CD4-positive, alpha-beta T cell treated with Interleukin-15 for 1 hour (primary cell): Measurements from ENCODE around the gene AKT2.

Source experiments
- DNase-seq: peaks from one replicate; pipeline ENCODE4 v3.0.0-alpha.2; 2020

AKT2 gene

DNA sequence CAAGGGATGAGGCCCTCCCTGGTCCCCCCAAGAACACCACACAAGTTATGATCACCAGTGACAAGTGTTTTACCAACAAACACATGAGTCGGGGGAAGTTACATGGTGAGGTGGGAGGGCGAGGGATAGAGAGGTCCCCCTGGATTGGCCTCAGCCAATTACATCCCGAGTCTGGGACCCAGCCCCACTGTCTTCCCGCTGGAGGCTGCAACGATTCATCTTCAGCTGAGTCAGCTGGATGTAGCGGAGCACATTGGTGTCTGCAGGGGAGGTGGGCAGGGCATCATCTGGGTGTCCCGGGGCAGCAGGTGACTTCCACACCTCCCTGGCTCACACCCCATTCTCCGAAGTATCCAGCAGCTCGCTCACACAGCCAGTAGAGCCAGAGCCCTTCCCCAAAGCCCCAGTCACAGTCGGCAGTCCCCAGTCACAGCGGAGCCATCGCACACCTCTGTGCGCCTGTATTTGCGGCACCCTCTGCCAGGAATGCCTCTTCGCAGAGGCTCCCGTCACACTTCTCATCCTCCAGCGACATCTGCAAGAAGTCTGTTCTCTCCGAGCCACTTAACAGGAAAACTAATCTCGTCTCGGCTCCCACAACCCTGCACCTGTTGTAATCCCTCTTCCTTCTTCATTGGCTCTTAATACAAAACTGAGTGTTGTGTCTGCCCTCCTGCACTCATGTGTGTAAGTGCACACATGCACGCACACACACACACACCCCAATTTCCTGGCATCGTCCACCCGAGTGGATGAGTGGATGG lies 69.0 kb downstream of the AKT2 start:
- no peak for DNase-seq

DNA sequence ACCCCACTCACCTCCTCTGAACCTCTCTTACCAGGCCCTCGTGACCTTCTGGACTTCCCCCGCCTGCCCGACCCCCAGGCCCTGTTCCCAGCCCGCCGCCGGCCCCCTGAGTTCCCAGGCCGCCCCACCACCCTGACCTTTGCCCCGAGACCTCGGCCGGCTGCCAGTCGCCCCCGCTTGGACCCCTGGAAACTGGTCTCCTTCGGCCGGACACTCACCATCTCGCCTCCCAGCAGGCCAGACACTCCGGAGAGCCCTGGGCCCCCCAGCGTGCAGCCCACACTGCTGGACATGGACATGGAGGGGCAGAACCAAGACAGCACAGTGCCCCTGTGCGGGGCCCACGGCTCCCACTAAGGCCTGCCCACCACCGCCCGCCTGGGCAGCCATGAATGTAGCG lies 70.2 kb downstream of the AKT2 start:
- DNase-seq: no peak

DNA sequence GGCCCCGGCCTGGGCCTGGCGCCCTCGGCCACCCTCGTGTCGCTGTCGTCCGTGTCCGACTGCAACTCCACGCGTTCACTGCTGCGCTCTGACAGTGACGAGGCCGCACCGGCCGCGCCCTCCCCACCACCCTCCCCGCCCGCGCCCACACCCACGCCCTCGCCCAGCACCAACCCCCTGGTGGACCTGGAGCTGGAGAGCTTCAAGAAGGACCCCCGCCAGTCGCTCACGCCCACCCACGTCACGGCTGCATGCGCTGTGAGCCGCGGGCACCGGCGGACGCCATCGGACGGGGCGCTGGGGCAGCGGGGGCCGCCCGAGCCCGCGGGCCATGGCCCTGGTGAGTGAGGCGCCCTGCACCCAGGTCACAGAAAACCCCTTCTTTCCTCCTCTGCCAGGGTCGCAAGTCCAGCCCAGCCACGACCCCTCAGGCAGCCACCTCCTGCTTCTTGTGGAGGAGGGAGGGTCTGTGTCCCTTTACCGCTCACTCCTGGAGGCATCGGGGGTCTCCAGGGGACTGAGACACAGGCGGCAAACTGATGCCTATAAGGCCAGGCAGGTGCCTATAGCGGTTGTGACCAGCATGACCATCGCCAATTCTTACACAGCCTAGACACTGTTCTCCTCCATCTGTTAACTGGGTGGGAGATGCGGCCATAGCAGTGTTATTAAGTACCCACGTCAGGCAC lies 71.1 kb downstream of the AKT2 start:
- DNase-seq: no peak

DNA sequence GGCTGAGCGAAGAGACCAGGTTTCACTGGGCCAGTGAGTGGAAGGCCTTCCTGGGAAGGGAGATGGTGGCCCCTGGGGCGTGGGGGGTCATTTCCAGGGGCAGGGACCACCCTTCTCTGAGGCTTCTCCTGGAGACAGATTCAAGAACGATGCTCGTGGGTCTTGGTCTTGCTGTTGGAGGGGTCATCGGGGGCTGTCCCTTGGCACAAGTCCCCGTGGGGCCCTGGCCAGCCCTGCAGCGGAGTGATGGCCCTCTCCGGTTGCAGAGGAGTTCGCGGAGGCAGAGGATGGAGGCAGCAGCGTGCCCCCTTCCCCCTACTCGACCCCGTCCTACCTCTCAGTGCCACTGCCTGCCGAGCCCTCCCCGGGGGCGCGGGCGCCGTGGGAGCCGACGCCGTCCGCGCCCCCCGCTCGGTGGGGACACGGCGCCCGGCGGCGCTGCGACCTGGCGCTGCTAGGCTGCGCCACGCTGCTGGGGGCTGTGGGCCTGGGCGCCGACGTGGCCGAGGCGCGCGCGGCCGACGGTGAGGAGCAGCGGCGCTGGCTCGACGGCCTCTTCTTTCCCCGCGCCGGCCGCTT lies 71.8 kb downstream of the AKT2 start:
- DNase-seq: no peak

DNA sequence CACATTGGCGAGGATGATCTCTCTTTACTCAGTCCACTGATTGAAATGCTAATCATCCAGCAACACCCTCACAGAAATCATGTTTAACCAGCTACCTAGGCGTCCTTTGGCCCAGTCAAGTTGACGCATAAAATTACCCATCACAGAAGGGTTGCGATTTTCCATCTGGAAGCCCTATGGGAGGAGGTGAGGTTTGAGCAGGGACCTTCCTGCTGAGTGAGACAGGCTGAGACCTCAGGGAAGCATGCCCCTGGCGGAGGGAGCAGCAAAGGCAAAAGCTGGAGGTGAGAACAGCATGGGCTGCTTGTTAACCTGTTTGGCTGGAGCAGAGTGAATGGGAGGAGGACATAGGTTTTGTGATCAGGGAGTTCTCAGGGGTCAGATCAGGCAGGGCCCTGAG lies 74.3 kb downstream of the AKT2 start:
- DNase-seq: no peak

DNA sequence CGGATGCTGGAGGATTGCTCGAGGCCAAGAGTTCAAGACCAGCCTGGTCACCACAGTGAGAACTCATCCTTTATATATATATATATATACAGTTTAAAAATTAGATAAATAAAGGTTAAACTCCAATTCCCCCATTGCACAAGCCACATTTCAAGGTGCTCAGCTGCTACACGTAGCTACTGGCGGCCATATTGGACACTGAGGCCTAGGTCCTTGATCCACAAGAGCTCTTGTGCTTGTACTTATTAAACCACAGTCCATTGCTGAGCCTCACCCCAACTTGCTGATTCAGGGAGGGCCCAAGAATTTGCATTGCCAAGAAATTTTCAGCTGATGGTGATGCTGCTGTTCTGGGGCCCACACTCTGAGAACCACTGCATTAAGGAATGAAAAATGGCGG lies 76.5 kb downstream of the AKT2 start:
- DNase-seq: no peak

DNA sequence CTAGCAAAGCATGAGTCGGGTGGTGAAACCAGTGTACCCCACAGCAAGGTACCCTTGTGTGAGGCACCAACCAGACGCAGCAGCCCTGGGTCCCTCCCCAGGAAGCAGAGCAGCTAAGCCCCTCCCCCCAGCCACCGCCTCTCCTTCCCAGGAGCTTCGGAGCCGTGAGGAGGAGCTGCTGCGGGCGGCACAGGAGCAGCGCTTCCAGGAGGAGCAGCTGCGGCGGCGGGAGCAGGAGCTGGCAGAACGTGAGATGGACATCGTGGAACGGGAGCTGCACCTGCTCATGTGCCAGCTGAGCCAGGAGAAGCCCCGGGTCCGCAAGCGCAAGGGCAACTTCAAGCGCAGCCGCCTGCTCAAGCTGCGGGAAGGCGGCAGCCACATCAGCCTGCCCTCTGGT lies 79.4 kb downstream of the AKT2 start:
- DNase-seq: no peak

DNA sequence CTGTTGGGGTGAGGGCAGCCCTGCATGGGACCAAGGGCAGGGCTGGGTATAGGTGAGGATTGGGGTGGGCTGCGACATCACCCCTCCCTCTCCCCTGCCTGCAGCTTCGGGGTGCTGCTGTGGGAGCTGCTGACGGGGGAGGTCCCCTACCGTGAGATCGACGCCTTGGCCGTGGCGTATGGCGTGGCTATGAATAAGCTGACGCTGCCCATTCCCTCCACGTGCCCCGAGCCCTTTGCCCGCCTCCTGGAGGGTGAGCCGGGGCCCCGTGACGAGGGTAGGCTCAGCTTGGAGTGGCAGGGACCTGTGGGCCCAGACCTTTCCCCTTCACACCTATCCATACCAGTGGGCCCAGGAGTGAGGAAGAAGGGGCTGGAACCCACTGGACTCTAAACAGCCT lies 80.8 kb downstream of the AKT2 start:
- DNase-seq: no peak

DNA sequence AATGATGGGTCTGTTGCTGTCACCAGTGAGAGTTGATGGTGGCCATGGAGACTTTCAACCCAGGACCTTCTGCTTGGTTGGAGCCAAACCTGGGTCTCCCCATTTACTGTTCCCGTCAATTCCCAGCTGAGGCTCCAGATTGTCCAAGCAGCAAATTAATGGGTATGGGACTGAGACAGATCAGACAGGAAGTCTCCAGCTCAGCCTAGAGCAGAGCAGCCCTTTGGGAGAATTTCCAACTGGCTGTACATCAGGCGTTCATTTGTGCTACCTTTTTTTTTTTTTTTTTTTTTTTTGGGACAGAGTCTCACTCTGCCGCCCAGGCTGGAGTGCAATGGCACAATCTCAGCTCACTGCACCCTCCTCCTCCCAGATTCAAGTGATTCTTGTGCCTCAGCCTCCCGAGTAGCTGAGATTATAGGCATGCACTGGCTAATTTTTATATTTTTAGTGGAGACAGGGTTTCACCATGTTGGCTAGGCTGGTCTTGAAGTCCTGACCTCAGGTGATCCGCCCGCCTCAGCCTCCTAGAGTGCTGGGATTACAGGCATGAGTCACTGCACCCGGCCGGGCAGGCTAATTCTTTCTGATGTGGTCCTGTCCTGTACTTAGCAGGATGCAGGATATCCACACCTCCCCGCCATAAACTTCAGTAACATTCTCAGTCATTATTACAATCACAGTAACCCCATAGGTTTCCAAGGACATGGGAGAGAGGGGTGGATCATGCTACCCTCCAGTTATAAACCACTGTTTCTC lies 84.6 kb downstream of the AKT2 start:
- DNase-seq: no peak

DNA sequence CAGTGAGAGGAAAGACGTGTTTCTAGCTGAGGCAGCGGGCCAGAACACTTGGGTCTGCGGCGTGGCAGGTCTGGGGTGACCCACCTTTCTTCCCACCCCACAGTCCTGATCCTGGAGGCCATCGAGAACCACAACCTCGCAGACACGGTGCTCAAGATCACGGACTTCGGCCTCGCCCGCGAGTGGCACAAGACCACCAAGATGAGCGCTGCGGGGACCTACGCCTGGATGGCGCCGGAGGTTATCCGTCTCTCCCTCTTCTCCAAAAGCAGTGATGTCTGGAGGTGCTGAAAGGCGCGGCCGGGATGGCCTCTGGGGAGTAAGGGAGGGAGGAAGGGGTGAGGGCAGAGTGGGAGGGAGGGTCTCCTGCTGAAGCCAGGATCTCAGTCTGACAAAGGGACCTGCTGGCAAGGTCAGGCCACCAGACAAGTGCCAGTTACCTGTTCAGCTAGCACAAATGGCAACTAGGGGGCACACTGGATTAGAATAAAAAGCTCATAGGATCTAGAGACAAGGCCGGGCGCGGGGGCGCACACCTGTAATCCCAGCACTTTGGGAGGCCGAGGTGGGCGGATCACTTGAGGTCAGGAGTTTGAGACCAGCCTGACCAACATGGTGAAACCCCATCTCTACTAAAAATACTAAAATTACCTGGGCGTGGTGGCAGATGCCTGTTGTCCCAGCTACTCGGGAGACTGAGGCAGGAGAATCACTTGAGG lies 86.7 kb downstream of the AKT2 start:
- DNase-seq: no peak

DNA sequence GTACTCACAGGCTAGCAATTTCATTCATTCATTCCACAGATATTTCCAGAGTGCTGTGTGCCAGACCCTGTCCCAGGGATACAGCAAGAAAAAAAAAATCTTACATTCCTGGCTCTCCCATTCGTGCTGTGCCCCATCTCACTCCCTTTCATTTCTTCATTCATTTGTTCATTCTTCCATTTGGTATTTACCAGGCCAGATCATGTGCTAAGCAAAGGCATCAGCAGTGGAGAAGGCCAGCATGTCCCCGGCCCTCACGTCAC lies 91.6 kb downstream of the AKT2 start:
- DNase-seq: no peak

DNA sequence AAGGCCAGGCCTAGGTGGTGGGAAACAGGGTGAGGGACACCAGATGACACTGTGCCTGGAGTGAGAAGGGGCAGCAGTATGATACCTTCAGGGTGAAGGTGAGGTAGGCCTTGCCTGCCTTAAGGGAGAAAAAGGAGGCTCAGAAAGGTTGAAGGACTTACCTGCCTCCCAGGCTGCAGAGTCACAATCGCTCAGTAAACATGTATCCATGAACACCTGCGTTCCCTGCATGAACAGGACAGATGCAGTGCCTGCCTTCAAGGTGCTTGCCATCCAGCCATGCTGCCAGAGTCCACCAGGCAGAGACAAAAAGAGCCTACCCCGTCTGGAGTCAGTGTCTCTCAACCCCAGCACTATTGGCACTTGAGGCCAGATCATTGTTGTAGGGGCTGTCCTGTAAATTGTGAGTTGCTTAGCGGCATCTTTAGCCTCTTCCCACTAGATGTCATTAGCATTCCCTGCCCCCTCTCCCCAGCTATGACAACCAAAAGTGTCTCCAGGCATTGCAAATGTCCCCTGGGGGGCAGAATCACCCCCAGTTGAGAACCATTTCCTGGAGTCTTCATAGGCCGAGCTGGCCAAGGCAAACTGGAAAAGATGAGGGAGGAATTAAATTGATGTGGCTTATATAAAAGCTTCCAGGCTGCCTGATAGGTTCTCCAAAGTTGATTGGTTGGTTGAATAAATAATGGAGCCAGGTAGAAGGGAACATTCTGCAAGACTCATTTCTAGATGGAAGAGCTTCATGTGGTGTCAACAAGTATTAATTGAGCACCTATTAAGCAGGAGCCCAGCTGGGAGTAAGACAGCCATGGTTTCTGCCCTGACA lies 92.2 kb downstream of the AKT2 start:
- DNase-seq: no peak

DNA sequence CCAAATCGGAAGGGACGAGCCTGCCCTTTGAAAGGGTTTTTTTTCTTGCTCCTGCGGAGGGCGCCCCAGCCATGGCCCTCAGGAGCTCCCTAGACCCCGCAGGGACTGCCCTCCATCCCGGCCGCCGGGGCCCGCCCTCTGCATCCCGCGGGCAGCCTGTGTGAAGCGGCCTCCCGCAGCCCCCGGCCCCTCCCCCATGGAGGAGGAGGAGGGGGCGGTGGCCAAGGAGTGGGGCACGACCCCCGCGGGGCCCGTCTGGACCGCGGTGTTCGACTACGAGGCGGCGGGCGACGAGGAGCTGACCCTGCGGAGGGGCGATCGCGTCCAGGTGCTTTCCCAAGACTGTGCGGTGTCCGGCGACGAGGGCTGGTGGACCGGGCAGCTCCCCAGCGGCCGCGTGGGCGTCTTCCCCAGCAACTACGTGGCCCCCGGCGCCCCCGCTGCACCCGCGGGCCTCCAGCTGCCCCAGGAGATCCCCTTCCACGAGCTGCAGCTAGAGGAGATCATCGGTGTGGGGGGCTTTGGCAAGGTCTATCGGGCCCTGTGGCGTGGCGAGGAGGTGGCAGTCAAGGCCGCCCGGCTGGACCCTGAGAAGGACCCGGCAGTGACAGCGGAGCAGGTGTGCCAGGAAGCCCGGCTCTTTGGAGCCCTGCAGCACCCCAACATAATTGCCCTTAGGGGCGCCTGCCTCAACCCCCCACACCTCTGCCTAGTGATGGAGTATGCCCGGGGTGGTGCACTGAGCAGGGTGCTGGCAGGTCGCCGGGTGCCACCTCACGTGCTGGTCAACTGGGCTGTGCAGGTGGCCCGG lies 93.1 kb downstream of the AKT2 start:
- no peak for DNase-seq

DNA sequence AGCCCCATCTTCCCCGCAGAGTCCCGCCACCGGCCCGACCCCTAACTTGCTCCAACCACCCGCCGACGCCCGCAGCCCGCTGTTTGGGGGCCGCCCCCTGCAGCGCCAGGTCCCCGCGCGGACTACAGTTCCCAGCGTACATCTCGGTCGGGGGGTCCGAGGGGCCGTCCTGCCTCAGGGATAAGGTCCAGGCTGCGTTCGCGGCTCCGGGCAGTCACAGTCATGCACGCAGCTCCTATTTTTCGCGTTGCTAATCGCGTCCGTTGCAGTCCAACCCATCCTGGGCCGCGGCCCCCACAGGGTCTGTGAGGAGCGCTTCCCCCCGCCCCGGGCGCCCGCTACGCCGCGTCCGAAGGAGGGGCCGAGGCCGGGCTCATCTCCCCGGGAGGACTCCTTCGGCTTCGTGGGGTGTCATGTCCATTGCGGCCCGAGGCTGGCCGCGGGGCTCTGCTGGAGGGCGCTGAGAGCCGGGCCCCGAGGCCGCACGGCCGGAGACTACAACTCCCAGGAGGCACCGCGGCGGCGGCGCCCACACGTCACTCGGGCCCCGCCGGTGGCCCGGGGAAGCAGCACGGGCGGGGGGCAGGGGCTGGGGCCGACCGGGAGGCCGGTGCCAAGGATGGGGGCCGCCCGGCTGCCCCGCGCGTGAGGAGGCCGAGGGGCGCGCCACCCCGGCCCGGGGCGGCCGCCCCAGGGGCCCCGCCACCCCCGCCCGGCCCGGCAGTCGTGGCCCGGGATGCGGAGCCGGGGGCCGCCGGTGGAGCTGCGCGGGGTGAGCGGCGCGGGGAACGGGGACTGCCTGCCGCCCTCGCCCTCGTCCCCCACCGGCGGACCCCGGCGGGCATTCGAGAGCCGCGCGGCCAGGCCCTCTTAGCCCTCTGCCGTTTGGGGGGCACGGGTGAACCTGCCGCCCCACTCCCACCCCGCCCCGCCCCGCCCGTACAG lies 94.0 kb downstream of the AKT2 start, which contains the start of gene MAP3K10:
Gene MAP3K10 (plus strand): TSS at position 536 of the 945 bp plus-strand sequence. CDS start 606 bp downstream, outside the sequence.
- DNase-seq: peak; percentile 71

DNA sequence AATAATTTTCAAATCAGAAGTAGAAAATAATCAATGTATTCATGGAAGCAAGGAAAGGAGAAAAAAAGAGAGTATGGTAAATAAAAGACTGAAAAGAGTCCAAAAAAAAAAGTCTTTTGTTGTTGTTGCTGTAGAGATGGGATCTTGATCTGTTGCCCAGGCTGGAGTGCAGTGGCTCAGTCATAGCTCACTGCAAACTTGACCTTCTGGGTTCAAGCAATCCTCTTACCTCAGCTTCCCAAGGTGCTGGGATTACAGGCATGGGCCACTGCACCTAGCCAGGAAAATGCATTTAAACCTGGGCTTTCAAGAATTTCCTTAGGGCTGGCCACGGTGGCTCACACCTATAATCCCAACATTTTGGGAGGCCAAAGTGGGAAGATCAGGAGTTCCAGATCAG lies 100.9 kb downstream of the AKT2 start:
- no peak for DNase-seq
